GM12801 (cell line): ENCODE data around the gene CCDC12.

Source experiments
- CTCF ChIP-seq: IDR thresholded peaks from one replicate; pipeline ENCODE4 v1.5.1; 2011; ENCODE audit warnings: control low read depth; ENCODE audit not compliant: insufficient read length; ENCODE audit errors: extremely low read depth

CCDC12 gene

GRCh38 chr3:46970391-46971091 is 6.0 kb downstream of the CCDC12 start:
- no peak for TF ChIP-seq CTCF

- TF ChIP-seq CTCF: no peak
Observed at GRCh38 chr3:46968783-46969428, 7.6 kb downstream of the CCDC12 start.

GRCh38 chr3:46966811-46967210 is 9.7 kb downstream of the CCDC12 start:
- no peak for TF ChIP-seq CTCF

GRCh38 chr3:46965151-46965550 is 11.4 kb downstream of the CCDC12 start:
- TF ChIP-seq CTCF: no peak

GRCh38 chr3:46962990-46963389 is 13.6 kb downstream of the CCDC12 start:
- no peak for TF ChIP-seq CTCF

GRCh38 chr3:46962427-46962826 is 14.1 kb downstream of the CCDC12 start:
- TF ChIP-seq CTCF: no peak

GRCh38 chr3:46960835-46961234 is 15.7 kb downstream of the CCDC12 start:
- TF ChIP-seq CTCF: no peak
